Right lung (tissue), 5 donors: ENCODE measurements around the gene CDKN2A. TPM values are rescaled to one million over a fixed set of nuclear protein-coding genes. Genes with fewer than 3 reads are reported as not detected.
A peak's percentile ranks its signal among the peaks of the same experiment; 100 is the strongest.

Experiments used
- DNase-seq, 2 donors: peaks; one replicate each; pipeline ENCODE4 v3.0.0-alpha.2; 2013
- polyA plus RNA-seq, 5 donors: library from polyadenylated mRNA; unstranded; fragments of 120-200 nt; gene quantifications; one replicate each; pipeline versions ENCODE4 v1.2.1 to v1.2.3, GENCODE V29; 2013; ENCODE audit warnings: inconsistent platforms in 1 of 5, low replicate concordance in 1 of 5; ENCODE audit not compliant: insufficient read length in 5 of 5, insufficient read depth in 1 of 5

Gene CDKN2A
- polyA plus RNA-seq, 5 donors: 0.23 to 0.39 (median 0.35) TPM; not detected in 1

GRCh38 chr9:22008384-22008716, 14.2 kb upstream of the CDKN2A start:
- DNase-seq: no peak

DNA sequence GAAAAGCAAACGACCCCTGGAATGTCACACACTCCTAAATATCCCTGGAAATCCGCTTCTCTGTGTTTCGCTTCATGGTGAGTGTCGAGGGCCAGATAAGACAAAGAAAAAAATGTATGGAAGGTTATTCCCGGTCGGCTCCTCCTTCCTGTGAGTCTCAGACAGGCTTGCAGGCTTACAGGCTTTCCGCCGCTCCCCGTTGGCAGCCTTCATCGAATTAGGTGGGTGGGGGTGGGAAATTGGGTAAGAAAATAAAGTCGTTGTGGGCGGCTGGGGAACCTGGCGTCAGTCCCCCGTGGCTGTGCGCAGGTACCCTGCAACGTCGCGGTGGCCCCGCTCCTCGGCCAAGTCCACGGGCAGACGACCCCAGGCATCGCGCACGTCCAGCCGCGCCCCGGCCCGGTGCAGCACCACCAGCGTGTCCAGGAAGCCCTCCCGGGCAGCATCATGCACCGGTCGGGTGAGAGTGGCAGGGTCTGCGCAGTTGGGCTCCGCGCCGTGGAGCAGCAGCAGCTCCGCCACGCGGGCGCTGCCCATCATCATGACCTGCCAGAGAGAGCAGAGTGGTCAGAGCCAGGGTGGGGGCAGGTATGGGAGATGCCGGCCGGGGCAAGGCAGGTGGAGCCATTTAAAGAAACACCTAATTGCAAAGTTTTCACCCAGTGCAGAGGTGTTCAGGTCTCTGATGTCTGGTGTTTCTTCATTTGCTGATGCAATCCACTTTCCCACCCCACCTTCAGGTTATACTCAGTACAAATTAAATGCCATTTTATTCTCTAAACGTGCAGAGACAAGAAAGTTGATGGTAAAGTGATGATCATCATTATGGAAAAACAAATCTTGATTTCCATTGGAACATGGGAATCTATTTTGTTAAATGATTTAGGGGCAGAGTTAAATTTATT, 11.8 kb upstream of the CDKN2A start:
- no peak for DNase-seq

- no peak for DNase-seq
These were observed 11.0 kb upstream of the CDKN2A start for GRCh38 chr9:22005021-22005701.

GRCh38 chr9:22002038-22002437, 7.8 kb upstream of the CDKN2A start:
- DNase-seq: no peak

- no peak for DNase-seq
These were observed 3.8 kb upstream of the CDKN2A start for GRCh38 chr9:21998026-21998425.

GRCh38 chr9:21997480-21997879, 3.3 kb upstream of the CDKN2A start:
- no peak for DNase-seq

GRCh38 chr9:21996858-21997257, 2.7 kb upstream of the CDKN2A start:
- no peak for DNase-seq

DNA sequence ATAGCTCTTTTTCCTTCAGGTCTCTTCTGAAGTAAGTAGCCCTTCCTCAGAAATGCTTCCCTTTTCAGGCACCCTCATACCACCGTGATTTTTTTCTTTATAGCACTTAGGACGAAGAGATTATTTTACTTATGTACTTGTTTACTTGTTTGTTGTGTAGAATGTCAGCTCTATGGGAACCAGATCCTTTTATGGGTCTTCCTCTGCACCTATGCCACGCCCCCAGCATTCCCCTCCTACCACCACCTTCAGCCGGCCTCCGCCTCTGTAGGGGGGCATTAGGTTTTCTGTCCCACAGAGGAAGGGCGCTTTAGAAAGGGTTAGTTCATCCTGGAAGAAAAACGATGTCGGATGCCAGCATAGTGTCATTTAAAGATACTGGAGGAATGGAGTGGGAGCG, 2.2 kb upstream of the CDKN2A start:
- DNase-seq: no peak

- DNase-seq: no peak
These were observed 1.6 kb upstream of the CDKN2A start for GRCh38 chr9:21995666-21996398.

GRCh38 chr9:21995006-21995665, 944 bp upstream of the CDKN2A start:
- DNase-seq: peak in 1 of 2 donors; percentile 37

- DNase-seq: peak in 1 of 2 donors; percentile 30
These were observed 389 bp upstream of the CDKN2A start, which contains the start of gene CDKN2B-AS1 for GRCh38 chr9:21994556-21995005. CDKN2B-AS1 (plus strand) TSS chr9:21994791.

DNA sequence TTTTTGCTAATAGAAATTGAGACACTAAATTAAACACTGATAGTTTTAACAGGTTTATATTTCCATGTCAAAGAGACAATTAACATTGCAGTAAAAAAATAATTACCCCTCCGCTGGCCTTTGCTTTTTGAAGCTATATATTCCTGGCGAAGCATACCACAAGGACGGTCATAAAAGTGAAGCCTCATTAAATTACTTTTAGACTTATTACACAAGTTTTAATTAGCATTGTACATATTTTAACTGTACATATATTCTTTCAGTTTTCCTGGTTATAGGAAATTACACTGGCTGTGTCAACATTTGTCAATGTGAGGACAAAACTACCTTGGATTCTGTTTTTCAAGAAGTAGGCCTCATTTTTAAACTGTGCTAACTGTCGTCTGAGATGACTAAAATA, 1.2 kb downstream of the CDKN2A start:
- DNase-seq: no peak

- no peak for DNase-seq
These were observed 2.9 kb downstream of the CDKN2A start for GRCh38 chr9:21991072-21991959.

DNA sequence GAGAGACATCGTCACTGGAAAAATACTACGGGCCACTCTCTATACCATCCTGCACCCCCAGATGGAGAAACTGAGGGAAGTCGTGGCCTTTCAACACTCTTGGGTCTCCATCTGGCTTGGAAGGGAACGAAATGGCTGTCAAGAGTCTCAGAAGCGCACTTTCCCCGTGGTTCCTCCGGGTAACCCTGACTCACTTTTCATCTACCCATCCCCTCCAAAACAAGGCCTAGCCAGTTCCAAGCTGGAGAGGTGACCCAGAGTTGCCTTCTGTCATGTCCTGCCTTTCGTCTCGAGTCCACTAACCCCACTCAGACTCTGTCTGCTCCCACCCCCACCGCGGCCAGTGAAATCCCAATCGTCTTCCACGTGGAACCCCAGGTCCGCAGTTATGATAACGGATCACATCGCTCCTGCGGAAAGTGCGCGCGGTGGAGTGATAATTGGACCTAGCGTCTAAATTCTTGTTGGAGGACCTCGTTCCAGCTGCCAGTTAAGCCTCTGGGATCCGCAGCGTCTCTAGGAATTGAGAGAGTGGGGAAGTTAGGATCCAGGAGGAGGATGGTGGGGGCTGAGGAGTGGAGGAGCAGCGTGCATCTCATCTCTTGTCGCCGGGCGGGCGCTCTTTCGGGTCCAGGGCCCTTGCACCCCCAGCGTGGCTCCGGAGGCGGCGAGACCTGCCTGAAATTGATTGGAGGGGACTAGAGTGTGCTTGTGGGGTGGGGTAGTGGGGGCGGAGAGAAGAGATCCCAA, 4.6 kb downstream of the CDKN2A start:
- no peak for DNase-seq

DNA sequence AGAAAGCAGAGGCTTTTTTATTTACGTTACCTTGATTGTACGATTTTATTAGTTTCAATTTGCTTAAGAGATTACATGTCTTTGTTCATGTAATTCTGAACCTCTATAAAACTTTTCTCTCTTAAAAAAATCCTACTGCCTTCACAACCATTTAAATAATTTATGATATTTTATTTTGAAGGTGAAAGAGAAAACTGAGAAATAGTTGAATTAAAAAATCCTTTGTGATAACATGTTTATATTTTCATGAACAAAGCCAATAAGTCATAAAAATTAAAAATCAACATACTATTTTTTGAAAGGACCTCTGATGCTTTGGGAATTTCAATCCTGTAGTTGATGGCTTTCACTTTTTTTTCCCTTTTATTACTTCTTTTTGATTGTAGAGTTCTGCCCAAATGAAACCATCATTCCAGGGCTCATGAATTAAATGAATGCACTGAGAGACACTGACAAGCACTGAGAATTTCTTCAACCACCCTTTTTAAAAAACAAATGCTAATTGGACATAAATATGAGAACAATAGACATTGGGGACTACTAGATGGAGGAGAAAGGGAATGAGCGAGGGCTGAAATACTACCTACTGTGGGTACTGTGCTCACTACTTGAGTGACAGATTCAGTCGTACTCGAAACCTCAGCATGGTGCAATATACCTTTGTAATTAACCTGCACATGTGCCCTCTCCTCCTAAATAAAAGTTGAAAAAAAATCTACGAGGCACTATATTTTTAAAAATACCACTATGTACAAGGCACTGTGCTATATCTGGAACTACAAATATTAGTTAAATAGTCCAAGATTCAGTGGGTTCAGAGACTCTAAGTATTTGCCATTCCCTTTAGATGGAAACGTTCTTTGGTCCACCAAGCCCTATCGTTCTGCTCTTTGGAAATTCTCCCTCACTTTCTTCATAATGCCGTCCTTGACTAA, 5.9 kb downstream of the CDKN2A start:
- DNase-seq: no peak

GRCh38 chr9:21985964-21986667, 8.1 kb downstream of the CDKN2A start:
- no peak for DNase-seq

GRCh38 chr9:21984101-21984500, 10.1 kb downstream of the CDKN2A start:
- no peak for DNase-seq

DNA sequence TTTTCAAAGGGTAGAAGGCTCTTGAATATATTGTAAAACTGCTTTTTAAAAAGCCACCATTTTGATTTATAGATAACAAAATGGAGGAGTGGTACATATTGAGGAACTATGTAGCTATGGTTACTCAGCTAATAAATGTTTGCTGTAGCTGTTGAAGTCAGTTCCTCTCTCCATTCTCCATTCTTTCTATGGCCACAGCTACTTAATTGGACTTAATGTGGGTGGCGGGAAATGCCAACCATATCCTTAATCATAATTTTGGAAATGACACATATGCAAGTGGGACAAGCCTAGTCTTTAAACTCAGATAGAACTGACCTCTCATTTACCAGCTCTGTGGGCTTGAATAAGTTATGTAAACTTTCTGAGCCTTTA, 10.6 kb downstream of the CDKN2A start:
- no peak for DNase-seq
